HuH-7 (cell line): Measurements from ENCODE around the gene PDXP.
"Not testable (repeated sequence)": the region's sequence is repeated elsewhere in the genome, so short reads cannot be mapped to it uniquely, and the experiment has no call there.

Experiments used
- DNase-seq: peaks from one replicate; pipeline ENCODE4 v3.0.0; 2011; ENCODE audit warnings: low spot score

PDXP gene

GRCh38 chr22:37674951-37675929 lies 16.7 kb downstream of the PDXP start, which contains the start of gene LGALS1:
Gene LGALS1 (plus strand): TSS chr22:37675636. CDS start chr22:37675703, 67 bp downstream.
- peak; percentile 59 for DNase-seq

GRCh38 chr22:37675930-37676735 lies 17.6 kb downstream of the PDXP start:
- no peak for DNase-seq

GRCh38 chr22:37676736-37677492 lies 18.4 kb downstream of the PDXP start:
- peak; percentile 82 for DNase-seq

GRCh38 chr22:37677493-37677974 lies 19.0 kb downstream of the PDXP start:
- DNase-seq: no peak

GRCh38 chr22:37678372-37678771 lies 19.8 kb downstream of the PDXP start:
- no peak for DNase-seq

- DNase-seq: no peak
Measured at GRCh38 chr22:37679670-37680069, 21.1 kb downstream of the PDXP start.

GRCh38 chr22:37680191-37680851 lies 21.8 kb downstream of the PDXP start:
- DNase-seq: no peak

- no peak for DNase-seq
Measured at GRCh38 chr22:37681001-37681424, 22.5 kb downstream of the PDXP start.

- DNase-seq: peak; percentile 87
Measured at GRCh38 chr22:37681556-37682049, 23.1 kb downstream of the PDXP start.

GRCh38 chr22:37684803-37685615 lies 26.5 kb downstream of the PDXP start:
- no peak for DNase-seq

- peak; percentile 84 for DNase-seq
Measured at GRCh38 chr22:37686002-37686982, 27.8 kb downstream of the PDXP start, which contains the start of gene NOL12. Gene NOL12 (plus strand): TSS chr22:37686343. CDS start chr22:37686393, 50 bp downstream.

GRCh38 chr22:37690407-37690806 lies 31.9 kb downstream of the PDXP start:
- DNase-seq: no peak

- no peak for DNase-seq
Measured at GRCh38 chr22:37690901-37691504, 32.5 kb downstream of the PDXP start.

- DNase-seq: no peak
Measured at GRCh38 chr22:37692627-37693285, 34.2 kb downstream of the PDXP start.

GRCh38 chr22:37694131-37694530 lies 35.6 kb downstream of the PDXP start:
- DNase-seq: not testable (repeated sequence)

GRCh38 chr22:37696260-37696656 lies 37.7 kb downstream of the PDXP start:
- not testable (repeated sequence) for DNase-seq

GRCh38 chr22:37696657-37697537 lies 38.4 kb downstream of the PDXP start, which contains the start of gene TRIOBP:
Gene TRIOBP (plus strand): TSS chr22:37697048. CDS start chr22:37701366, 4,318 bp downstream.
- peak; percentile 92 for DNase-seq
